ENCODE results near the gene ASTN2. TPM values are rescaled to one million over a fixed set of nuclear protein-coding genes. Genes with fewer than 3 reads are reported as not detected.

ASTN2 gene
- total and polyA plus RNA-seq, 2 experiments from 2014 or later, result 5.6 to 7.7 TPM

GRCh38 chr9:116716438-116716837, 698.4 kb downstream of the ASTN2 start:
- Histone ChIP-seq H3K4me3 (no peak overlapping the region), H3K27ac (no peak overlapping the region), H3K36me3 (no peaks in the 10 kb centered on the region), H3K4me1 (ENCODE audit: low read depth) (peaks cover 5% of the 10 kb centered on the region), H3K27me3 (peaks cover 3% of the 10 kb centered on the region), H3K9me3 (ENCODE audit: low read depth) (no peaks in the 10 kb centered on the region)
- no peak for TF ChIP-seq CTCF (IDR thresholded peaks at IDR 0.05; ENCODE audit: low read depth, low read length)
- no peak for DNase-seq (ENCODE audit: low read depth in 1 of 2, low spot score in 1 of 2)

- no peak overlapping the region for H3K27ac ChIP-seq
- H3K36me3 ChIP-seq, result no peaks in the 10 kb centered on the region
- peaks cover 3% of the 10 kb centered on the region for H3K27me3 ChIP-seq
- no peak overlapping the region for H3K4me3 ChIP-seq
- no peaks in the 10 kb centered on the region for H3K9me3 ChIP-seq (ENCODE audit: low read depth)
- DNase-seq (ENCODE audit: low read depth in 1 of 2, low spot score in 1 of 2), result no peak
- H3K4me1 ChIP-seq (ENCODE audit: low read depth), result peaks cover 5% of the 10 kb centered on the region
- no peak for TF ChIP-seq CTCF (IDR thresholded peaks at IDR 0.05; ENCODE audit: low read depth, low read length)
Observed at GRCh38 chr9:116715751-116716150, 699.1 kb downstream of the ASTN2 start.

- TF ChIP-seq CTCF (IDR thresholded peaks at IDR 0.05; ENCODE audit: low read depth, low read length), result no peak
- no peaks in the 10 kb centered on the region for H3K9me3 ChIP-seq (ENCODE audit: low read depth)
- H3K4me3 ChIP-seq, result no peak overlapping the region
- H3K36me3 ChIP-seq, result no peaks in the 10 kb centered on the region
- no peaks in the 10 kb centered on the region for H3K4me1 ChIP-seq (ENCODE audit: low read depth)
- no peak overlapping the region for H3K27ac ChIP-seq
- peaks cover 3% of the 10 kb centered on the region for H3K27me3 ChIP-seq
- DNase-seq (ENCODE audit: low read depth in 1 of 2, low spot score in 1 of 2), result no peak
Observed at GRCh38 chr9:116713271-116713670, 701.6 kb downstream of the ASTN2 start.

DNA sequence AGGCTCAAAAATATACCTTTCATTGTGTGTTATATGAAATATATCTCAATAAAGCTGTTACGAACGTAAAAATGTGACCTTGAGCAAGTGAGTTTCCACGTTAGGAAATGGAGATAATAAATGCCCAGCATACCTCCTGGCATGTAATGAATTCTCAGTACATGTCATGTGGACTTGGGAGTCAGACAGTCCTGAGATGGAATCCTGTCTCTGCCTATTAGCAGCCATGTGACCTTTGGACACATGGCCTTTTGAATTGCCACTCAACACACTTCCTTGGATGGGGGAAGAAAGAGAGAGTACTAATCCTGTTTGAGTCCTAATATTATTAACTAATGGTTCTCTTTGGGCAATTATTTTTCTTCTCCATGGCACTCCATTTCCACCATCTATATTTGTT, 702.1 kb downstream of the ASTN2 start:
- H3K27me3 ChIP-seq, result peaks cover 2% of the 10 kb centered on the region
- DNase-seq (ENCODE audit: low read depth in 1 of 2, low spot score in 1 of 2), result no peak
- no peaks in the 10 kb centered on the region for H3K9me3 ChIP-seq (ENCODE audit: low read depth)
- H3K36me3 ChIP-seq, result no peaks in the 10 kb centered on the region
- no peak overlapping the region for H3K27ac ChIP-seq
- no peak for TF ChIP-seq CTCF (IDR thresholded peaks at IDR 0.05; ENCODE audit: low read depth, low read length)
- H3K4me3 ChIP-seq, result no peak overlapping the region
- H3K4me1 ChIP-seq (ENCODE audit: low read depth), result no peaks in the 10 kb centered on the region

DNA sequence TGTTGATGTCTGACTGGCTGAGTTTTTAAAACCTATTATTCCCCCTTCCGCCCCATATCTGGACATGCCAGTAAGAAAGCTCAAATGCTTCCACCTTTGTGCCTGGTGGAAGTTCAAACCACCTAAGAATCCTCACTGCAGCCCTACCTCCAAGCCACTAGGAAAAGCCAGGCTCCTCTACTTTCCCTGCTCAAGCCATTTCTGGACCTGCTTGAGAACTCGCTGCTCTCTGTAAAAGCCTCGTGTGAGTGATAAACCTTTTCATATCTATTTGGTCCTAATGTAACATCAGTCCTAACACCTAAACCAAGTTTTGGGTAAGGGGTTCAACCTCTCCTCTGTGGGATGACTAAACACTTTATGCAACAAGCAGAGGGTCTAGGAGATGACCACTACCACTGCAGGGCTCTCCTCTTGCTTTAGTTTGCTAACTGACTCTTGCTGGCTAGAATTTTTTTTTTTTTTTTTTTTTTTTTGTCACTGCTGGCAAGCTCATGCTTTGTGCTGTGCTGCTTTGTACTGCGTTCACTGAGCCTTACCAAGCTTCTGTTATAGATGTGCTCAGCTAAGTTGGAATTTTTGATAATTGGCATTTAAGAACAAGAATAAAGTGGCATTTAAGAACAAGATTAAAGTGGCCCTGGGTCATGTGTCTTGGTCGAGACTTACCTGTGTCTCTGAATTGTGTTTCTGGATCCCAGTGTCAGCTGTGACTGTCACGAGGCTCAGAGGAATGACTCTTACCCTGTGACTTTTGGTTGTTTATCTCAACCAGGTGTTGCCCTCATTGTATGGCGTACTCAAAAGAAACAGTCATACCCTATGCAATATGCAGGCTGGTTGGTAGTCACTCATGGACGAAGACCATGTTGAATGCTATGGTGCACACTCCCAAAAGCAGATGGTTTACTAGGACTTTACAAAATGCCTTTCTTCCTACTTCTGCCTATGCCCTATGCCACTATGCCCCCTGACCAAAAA, 708.3 kb downstream of the ASTN2 start:
- Histone ChIP-seq H3K27ac (no peak overlapping the region), H3K27me3 (no peaks in the 10 kb centered on the region), H3K36me3 (no peaks in the 10 kb centered on the region), H3K4me1 (ENCODE audit: low read depth) (no peaks in the 10 kb centered on the region), H3K4me3 (no peak overlapping the region), H3K9me3 (ENCODE audit: low read depth) (no peaks in the 10 kb centered on the region)
- no peak for TF ChIP-seq CTCF (IDR thresholded peaks at IDR 0.05; ENCODE audit: low read depth, low read length)
- no peak for DNase-seq (ENCODE audit: low read depth in 1 of 2, low spot score in 1 of 2)
